HepG2 (cell line): ENCODE measurements around the gene NEAT1. TPM values are rescaled to one million over a fixed set of nuclear protein-coding genes. Genes with fewer than 3 reads are reported as not detected.

Experiments
- ATAC-seq: fragments of 200-7000 bp; cut with Tn5 transposase; 3 replicates; pipeline ENCODE4 v1.9.1; 2020; ENCODE audit warnings: mild to moderate bottlenecking, moderate library complexity
- BruUV-seq: library from RNA; stranded (reverse); fragments of 400-500 nt; replicated peaks from 2 replicates; lab custom pipeline; 2021; lab: Mats Ljungman, UMichigan
- CTCF ChIA-PET: fragments of 300-600 bp; formaldehyde crosslinking; extraction: SDS; loops from one replicate; lab custom pipeline; 2021; ENCODE audit warnings: low total read pairs, inconsistent platforms, low intra/inter-chr PET ratio; lab: Yijun Ruan, JAX
- POLR2A ChIA-PET: fragments of 350-600 bp; sonication (Branson Sonifier 250); formaldehyde crosslinking; loops from one replicate; lab custom pipeline; 2020; ENCODE audit warnings: antibody characterized with exemption, inconsistent platforms; lab: Yijun Ruan, JAX
- DNase-seq: peaks from one replicate; pipeline ENCODE4 v3.0.0-alpha.2; 2015; ENCODE audit warnings: low spot score
- FAIRE-seq: peaks from 3 replicates; lab custom pipeline; 2011; peaks lifted over from hg19 to GRCh38; lab: Jason Lieb, UNC
- H2AFZ ChIP-seq: one replicate; pipeline ENCODE4 v1.6.1; 2011; ENCODE audit warnings: low read length, inconsistent platforms
- H3K27ac ChIP-seq: fragments of 300-600 bp; 3 replicates; pipeline ENCODE4 v1.8.0; 2011; ENCODE audit warnings: mixed run types, mild to moderate bottlenecking, mixed read lengths, low read length, inconsistent platforms; ENCODE audit not compliant: insufficient read depth; ENCODE audit errors: extremely low read length
- H3K27me3 ChIP-seq, 2 experiments: fragments of 200-600 bp in 1 of 2; 2 replicates in 1 of 2; 3 replicates in 1 of 2; pipeline versions ENCODE4 v1.6.0 to v1.8.0; 2011; ENCODE audit warnings: low read length in 2 of 2, mild to moderate bottlenecking in 2 of 2, moderate library complexity in 2 of 2, inconsistent platforms in 1 of 2; ENCODE audit not compliant: insufficient read depth in 2 of 2, control insufficient read depth in 1 of 2
- H3K36me3 ChIP-seq, 2 experiments: fragments of 200-600 bp in 1 of 2; replicated peaks in 1 of 2; 2 replicates in 1 of 2; 3 replicates in 1 of 2; pipeline versions ENCODE4 v1.5.1 to v1.8.0; 2011; ENCODE audit warnings: low read length in 2 of 2, inconsistent platforms in 1 of 2; ENCODE audit not compliant: insufficient read depth in 2 of 2, control insufficient read depth in 1 of 2
- H3K4me1 ChIP-seq: 2 replicates; pipeline ENCODE4 v1.5.1; 2012; ENCODE audit warnings: low read length, inconsistent platforms; ENCODE audit not compliant: insufficient read depth
- H3K4me2 ChIP-seq: 2 replicates; pipeline ENCODE4 v1.6.0; 2011; ENCODE audit warnings: low read depth, low read length, inconsistent platforms
- H3K4me3 ChIP-seq, 3 experiments: fragments of 200-600 bp in 1 of 3; sonication (generic), shearing (Covaris generic) in 1 of 3; replicated peaks in 1 of 3; 2 replicates each; pipeline ENCODE4 v1.5.1; 2011 to 2016; ENCODE audit warnings: low read length in 3 of 3, inconsistent platforms in 2 of 3, low read depth in 2 of 3, mild to moderate bottlenecking in 2 of 3, control low read depth in 1 of 3, mixed read lengths in 1 of 3; ENCODE audit not compliant: insufficient read depth in 1 of 3
- H3K79me2 ChIP-seq: one replicate; pipeline ENCODE4 v1.6.1; 2011; ENCODE audit warnings: low read length, inconsistent platforms; ENCODE audit not compliant: insufficient read depth
- H3K9ac ChIP-seq: 2 replicates; pipeline ENCODE4 v1.6.0; 2011; ENCODE audit warnings: mild to moderate bottlenecking, low read depth, low read length, inconsistent platforms; ENCODE audit not compliant: insufficient read depth
- H3K9me3 ChIP-seq: 2 replicates; pipeline ENCODE4 v1.5.1; 2012; ENCODE audit warnings: mild to moderate bottlenecking, low read length
- H4K20me1 ChIP-seq: 2 replicates; pipeline ENCODE4 v1.6.0; 2011; ENCODE audit warnings: inconsistent platforms, mild to moderate bottlenecking, low read length, moderate library complexity; ENCODE audit not compliant: insufficient read depth
- FOXK2 ChIP-seq: fragments of 450-650 bp; IDR thresholded peaks from 2 replicates; pipeline ENCODE4 v1.6.1; 2016
- GFI1 ChIP-seq: sonication (generic); formaldehyde crosslinking; IDR thresholded peaks from 2 replicates; pipeline ENCODE4 v1.5.0; 2020; ENCODE audit warnings: missing genetic modification reagents, mild to moderate bottlenecking, borderline replicate concordance
- HNRNPL ChIP-seq: fragments of 200-400 bp; formaldehyde crosslinking; IDR thresholded peaks from 2 replicates; pipeline ENCODE4 v1.6.1; 2017; ENCODE audit warnings: mild to moderate bottlenecking, low read depth, low read length
- ZNF766 ChIP-seq: sonication (generic); formaldehyde crosslinking; IDR thresholded peaks from 2 replicates; pipeline ENCODE4 v1.5.0; 2020; ENCODE audit warnings: missing genetic modification reagents, borderline replicate concordance
- WGBS: methylation state at CpG from one replicate; pipeline ENCODE4 v1.1.6; 2017; ENCODE audit warnings: low lambda C conversion rate; 5-methylcytosine and 5-hydroxymethylcytosine counted together
- in situ Hi-C: cut with HindIII; loops from 2 replicates; pipeline ENCODE4 v1.10.0; 2017; ENCODE audit warnings: low pct_unique_long_range_greater_than_20kb; ENCODE audit not compliant: extremely low pct_ligation_motif_present
- intact Hi-C: fragments of 100-400 bp; cut with micrococcal nuclease; formaldehyde crosslinking; loops from one replicate; pipeline ENCODE4 v1.10.0; 2022; ENCODE audit not compliant: unreplicated experiment
- polyA plus RNA-seq, 8 experiments: library from polyadenylated mRNA; depleted of rRNA in 3 of 8; stranded (reverse) in 7 of 8; unstranded in 1 of 8; fragments of >200 nt; fragmentation: Illumina TruSeq in 4 of 8; extraction: Trizol in 4 of 8; gene quantifications; 2 replicates each; pipeline versions ENCODE4 v1.2.1 to v1.2.3, GENCODE V29; 2011 to 2016; ENCODE audit warnings: low read depth in 4 of 8, missing spikeins in 1 of 8, mixed read lengths in 1 of 8; ENCODE audit not compliant: insufficient read depth in 1 of 8
- total RNA-seq, 5 experiments: library from RNA; depleted of rRNA; stranded (reverse); fragments of >200 nt; fragmentation: Illumina TruSeq; extraction: Trizol; gene quantifications; 2 replicates each; pipeline ENCODE4 v1.2.3, GENCODE V29; 2016; ENCODE audit warnings: low read depth in 1 of 5
- TF ChIP-seq, protein P1 (sequence below): sonication (generic); formaldehyde crosslinking; IDR thresholded peaks from 2 replicates; pipeline ENCODE4 v1.4.0; 2020; ENCODE audit warnings: missing genetic modification reagents, borderline replicate concordance
- TF ChIP-seq, protein P2 (sequence below): IDR thresholded peaks from 2 replicates; pipeline ENCODE4 v1.6.1; 2016; ENCODE audit warnings: low read depth, control low read depth
- TF ChIP-seq, protein P3 (sequence below): sonication (generic); formaldehyde crosslinking; IDR thresholded peaks from 2 replicates; pipeline ENCODE4; 2020; ENCODE audit warnings: missing genetic modification reagents, mild to moderate bottlenecking, borderline replicate concordance

Gene NEAT1
- total and polyA plus RNA-seq, 2 of the 13 experiments (the other 11 are each of a cell fraction or from before 2014, with no cell fraction given) = 20.5 to 41.2 TPM

DNA sequence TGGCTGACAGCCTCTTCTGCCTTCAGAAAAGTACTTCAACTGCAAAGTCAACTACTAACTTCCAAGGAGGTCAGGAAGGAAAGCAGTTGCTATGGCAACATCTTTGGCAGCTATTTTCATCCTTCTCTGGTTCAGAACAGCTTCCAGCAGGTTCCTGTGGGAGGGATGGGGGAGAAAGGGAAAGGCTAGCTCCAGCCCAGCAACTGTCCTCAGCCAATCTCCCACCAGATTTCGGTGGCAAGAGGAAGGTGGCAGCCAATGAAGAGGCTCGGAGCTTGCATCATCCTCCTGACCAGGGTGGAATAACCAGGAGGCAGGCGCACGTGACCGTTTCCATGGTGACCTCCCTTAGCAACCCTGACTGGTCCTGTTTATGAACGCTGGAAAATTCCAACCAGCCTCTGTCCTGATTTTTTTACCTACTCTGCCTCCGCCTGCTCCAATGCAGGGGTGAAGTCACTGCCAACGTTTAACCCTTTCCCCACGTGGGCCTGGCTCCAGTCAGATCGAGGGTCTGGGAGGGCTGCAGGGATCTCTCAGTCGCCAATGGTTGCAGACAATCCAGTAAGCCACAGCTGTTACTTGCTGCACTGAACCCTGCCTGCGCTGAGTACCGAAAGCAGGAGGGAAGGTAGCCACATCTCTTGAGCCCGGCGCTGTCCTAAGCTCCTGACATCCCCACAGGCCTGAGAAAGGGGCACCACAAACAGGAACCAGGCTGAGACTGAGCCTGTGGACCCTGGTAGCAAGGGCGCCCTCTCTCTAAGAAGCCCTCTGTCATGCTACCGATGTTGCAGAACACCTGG is 65.1 kb downstream of the NEAT1 start (continued):
- TF ChIP-seq, protein P1, sequence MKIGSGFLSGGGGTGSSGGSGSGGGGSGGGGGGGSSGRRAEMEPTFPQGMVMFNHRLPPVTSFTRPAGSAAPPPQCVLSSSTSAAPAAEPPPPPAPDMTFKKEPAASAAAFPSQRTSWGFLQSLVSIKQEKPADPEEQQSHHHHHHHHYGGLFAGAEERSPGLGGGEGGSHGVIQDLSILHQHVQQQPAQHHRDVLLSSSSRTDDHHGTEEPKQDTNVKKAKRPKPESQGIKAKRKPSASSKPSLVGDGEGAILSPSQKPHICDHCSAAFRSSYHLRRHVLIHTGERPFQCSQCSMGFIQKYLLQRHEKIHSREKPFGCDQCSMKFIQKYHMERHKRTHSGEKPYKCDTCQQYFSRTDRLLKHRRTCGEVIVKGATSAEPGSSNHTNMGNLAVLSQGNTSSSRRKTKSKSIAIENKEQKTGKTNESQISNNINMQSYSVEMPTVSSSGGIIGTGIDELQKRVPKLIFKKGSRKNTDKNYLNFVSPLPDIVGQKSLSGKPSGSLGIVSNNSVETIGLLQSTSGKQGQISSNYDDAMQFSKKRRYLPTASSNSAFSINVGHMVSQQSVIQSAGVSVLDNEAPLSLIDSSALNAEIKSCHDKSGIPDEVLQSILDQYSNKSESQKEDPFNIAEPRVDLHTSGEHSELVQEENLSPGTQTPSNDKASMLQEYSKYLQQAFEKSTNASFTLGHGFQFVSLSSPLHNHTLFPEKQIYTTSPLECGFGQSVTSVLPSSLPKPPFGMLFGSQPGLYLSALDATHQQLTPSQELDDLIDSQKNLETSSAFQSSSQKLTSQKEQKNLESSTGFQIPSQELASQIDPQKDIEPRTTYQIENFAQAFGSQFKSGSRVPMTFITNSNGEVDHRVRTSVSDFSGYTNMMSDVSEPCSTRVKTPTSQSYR (CRISPR knock-in tag) = no peak
- TF ChIP-seq ZNF766 (no peak), FOXK2 (peak; percentile 82), GFI1 (CRISPR knock-in tag) (peak; percentile 84)
- TF ChIP-seq, protein P2, sequence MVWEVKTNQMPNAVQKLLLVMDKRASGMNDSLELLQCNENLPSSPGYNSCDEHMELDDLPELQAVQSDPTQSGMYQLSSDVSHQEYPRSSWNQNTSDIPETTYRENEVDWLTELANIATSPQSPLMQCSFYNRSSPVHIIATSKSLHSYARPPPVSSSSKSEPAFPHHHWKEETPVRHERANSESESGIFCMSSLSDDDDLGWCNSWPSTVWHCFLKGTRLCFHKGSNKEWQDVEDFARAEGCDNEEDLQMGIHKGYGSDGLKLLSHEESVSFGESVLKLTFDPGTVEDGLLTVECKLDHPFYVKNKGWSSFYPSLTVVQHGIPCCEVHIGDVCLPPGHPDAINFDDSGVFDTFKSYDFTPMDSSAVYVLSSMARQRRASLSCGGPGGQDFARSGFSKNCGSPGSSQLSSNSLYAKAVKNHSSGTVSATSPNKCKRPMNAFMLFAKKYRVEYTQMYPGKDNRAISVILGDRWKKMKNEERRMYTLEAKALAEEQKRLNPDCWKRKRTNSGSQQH (CRISPR knock-in tag) = no peak
- TF ChIP-seq, all 625 proteins: peak for 171

DNA sequence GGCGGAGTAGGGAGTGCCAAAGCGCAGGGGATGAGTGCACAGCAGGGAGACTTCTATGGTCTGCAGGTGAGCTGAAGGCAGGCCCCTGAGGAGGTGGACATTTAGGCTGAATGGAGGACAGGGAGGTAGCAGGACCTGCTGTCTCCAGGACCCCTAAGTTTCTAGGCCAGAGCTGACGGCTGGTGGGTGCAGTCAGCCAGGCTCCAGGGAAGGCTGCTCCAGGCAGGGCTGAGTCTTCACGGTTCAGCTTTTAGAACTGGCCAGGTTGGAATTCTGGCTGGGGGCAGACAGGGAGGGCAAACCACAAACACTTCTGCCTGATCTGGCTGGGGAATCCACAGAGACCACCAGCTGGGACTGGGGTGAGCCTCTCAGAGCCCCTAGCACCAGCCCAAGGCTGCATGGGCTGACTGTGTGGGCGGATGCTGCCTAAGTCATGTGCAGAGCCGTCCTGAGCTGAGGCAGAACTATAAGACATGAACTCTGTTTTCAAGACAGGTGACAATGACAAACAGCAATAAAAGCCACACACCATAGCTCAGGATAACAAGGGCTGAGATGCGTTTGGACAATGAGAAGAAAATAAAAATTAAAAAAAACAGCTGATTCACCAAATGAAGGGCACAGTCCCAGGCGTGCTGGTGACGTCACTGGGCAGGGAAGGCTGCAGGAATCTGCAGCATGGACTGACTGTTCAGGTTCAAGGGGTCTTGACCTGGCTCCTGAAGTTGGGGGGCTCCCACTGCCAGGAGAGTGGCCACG is 65.9 kb downstream of the NEAT1 start:
- peaks cover 90% of the 10 kb centered on the region for H3K4me1 ChIP-seq
- H3K79me2 ChIP-seq = no peaks in the 10 kb centered on the region
- H3K4me2 ChIP-seq = peak overlapping the region; percentile 91
- no peaks in the 10 kb centered on the region for H4K20me1 ChIP-seq
- no peak overlapping the region for H2AFZ ChIP-seq
- peak overlapping the region; percentile 41 to 72 (median 56) for H3K4me3 ChIP-seq
- no peaks in the 10 kb centered on the region for H3K36me3 ChIP-seq
- peak overlapping the region; percentile 88 for H3K27ac ChIP-seq
- peak overlapping the region; percentile 89 for H3K9ac ChIP-seq
- FAIRE-seq (no peak), ATAC-seq (peak; percentile 1), DNase-seq (no peak)
- in situ Hi-C loops = no loop called here
- ChIA-PET POLR2A (interaction anchor here (1.0 to 27.3 kb wide), 13 partner anchors 15 to 155 kb away, joined by 3 to 1590 read pairs (median 4); partner anchors contain the start of genes DPF2, MALAT1 and NEAT1), CTCF (interaction anchor here (1.6 kb wide), 1 partner anchor 10 kb away, joined by 3 read pairs; the partner anchor contains the start of gene MALAT1)
- 0% methylated on average over 8 of the region's 10 CpGs for WGBS
- BruUV-seq = TSS peak; percentile 64
- intact Hi-C loops = no loop called here
- H3K27me3 ChIP-seq = no peaks in the 10 kb centered on the region
- H3K9me3 ChIP-seq = no peaks in the 10 kb centered on the region
- no peak for TF ChIP-seq HNRNPL
- TF ChIP-seq, protein P3, sequence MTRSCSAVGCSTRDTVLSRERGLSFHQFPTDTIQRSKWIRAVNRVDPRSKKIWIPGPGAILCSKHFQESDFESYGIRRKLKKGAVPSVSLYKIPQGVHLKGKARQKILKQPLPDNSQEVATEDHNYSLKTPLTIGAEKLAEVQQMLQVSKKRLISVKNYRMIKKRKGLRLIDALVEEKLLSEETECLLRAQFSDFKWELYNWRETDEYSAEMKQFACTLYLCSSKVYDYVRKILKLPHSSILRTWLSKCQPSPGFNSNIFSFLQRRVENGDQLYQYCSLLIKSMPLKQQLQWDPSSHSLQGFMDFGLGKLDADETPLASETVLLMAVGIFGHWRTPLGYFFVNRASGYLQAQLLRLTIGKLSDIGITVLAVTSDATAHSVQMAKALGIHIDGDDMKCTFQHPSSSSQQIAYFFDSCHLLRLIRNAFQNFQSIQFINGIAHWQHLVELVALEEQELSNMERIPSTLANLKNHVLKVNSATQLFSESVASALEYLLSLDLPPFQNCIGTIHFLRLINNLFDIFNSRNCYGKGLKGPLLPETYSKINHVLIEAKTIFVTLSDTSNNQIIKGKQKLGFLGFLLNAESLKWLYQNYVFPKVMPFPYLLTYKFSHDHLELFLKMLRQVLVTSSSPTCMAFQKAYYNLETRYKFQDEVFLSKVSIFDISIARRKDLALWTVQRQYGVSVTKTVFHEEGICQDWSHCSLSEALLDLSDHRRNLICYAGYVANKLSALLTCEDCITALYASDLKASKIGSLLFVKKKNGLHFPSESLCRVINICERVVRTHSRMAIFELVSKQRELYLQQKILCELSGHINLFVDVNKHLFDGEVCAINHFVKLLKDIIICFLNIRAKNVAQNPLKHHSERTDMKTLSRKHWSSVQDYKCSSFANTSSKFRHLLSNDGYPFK (CRISPR knock-in tag) = peak; percentile 56; the same call in 1 of the 2 replicates
